GM12878 (cell line): ENCODE data around the gene SOBP. TPM values are rescaled to one million over a fixed set of nuclear protein-coding genes. Genes with fewer than 3 reads are reported as not detected.

Source experiments
- ATAC-seq: fragments of 200-7000 bp; cut with Tn5 transposase; 3 replicates; pipeline ENCODE4 v1.9.1; 2020; ENCODE audit warnings: mild to moderate bottlenecking, moderate library complexity
- BruUV-seq: library from RNA; stranded (reverse); fragments of 400-500 nt; replicated peaks from 2 replicates; lab custom pipeline; 2021; lab: Mats Ljungman, UMichigan
- CTCF ChIA-PET: fragments of 300-600 bp; sonication (Branson Sonifier 250); formaldehyde crosslinking; extraction: SDS; loops from one replicate; lab custom pipeline; 2021; ENCODE audit warnings: inconsistent platforms; lab: Yijun Ruan, JAX
- POLR2A ChIA-PET: fragments of 350-600 bp; formaldehyde crosslinking; extraction: SDS; loops from one replicate; lab custom pipeline; 2021; ENCODE audit warnings: inconsistent platforms; lab: Charles Lee
- RAD21 ChIA-PET: fragments of 300-600 bp; sonication (Branson Sonifier 250); formaldehyde crosslinking; loops from one replicate; lab custom pipeline; 2023; ENCODE audit warnings: antibody characterized with exemption; ENCODE audit not compliant: unreplicated experiment; lab: Charles Lee
- SMC1A ChIA-PET: fragments of 300-600 bp; sonication (Branson Sonifier 250); formaldehyde crosslinking; loops from one replicate; lab custom pipeline; 2023; ENCODE audit not compliant: unreplicated experiment, uncharacterized antibody; lab: Charles Lee
- DNase-seq: peaks from one replicate; pipeline ENCODE4 v3.0.0-alpha.2; 2011; ENCODE audit warnings: low read depth, low spot score
- FAIRE-seq: peaks from 3 replicates; lab custom pipeline; 2011; peaks lifted over from hg19 to GRCh38; lab: Jason Lieb, UNC
- H2AFZ ChIP-seq: 2 replicates; pipeline ENCODE4 v1.6.0; 2011; ENCODE audit warnings: low read depth, low read length, control low read depth; ENCODE audit not compliant: control insufficient read depth
- H3K27ac ChIP-seq: 2 replicates; pipeline ENCODE4 v1.5.1; 2011; ENCODE audit warnings: control low read depth; ENCODE audit not compliant: control insufficient read depth, insufficient read depth
- H3K27me3 ChIP-seq, 2 experiments: replicated peaks in 1 of 2; 2 replicates each; pipeline versions ENCODE4 v1.6.0 to v1.6.1; 2011; ENCODE audit warnings: low read length in 1 of 2; ENCODE audit not compliant: control insufficient read depth in 2 of 2, insufficient read depth in 2 of 2
- H3K36me3 ChIP-seq, 2 experiments: 2 replicates each; pipeline ENCODE4 v1.5.1; 2011; ENCODE audit warnings: low read length in 1 of 2; ENCODE audit not compliant: control insufficient read depth in 2 of 2, insufficient read depth in 2 of 2
- H3K4me1 ChIP-seq: 2 replicates; pipeline ENCODE4 v1.6.1; 2011; ENCODE audit warnings: mild to moderate bottlenecking, low read length, moderate library complexity, mixed read lengths; ENCODE audit not compliant: control insufficient read depth, insufficient read depth
- H3K4me2 ChIP-seq: 2 replicates; pipeline ENCODE4 v1.6.0; 2011; ENCODE audit warnings: control low read depth; ENCODE audit not compliant: control insufficient read depth, insufficient read depth
- H3K4me3 ChIP-seq: fragments of 200-600 bp; sonication (generic); 2 replicates; pipeline ENCODE4 v1.5.1; 2016
- H3K79me2 ChIP-seq: 2 replicates; pipeline ENCODE4 v1.6.0; 2011; ENCODE audit warnings: low read length; ENCODE audit not compliant: control insufficient read depth, insufficient read depth
- H3K9ac ChIP-seq: 2 replicates; pipeline ENCODE4 v1.8.0; 2011; ENCODE audit warnings: low read length, control low read depth, mixed read lengths; ENCODE audit not compliant: control insufficient read depth, insufficient read depth
- H3K9me3 ChIP-seq: replicated peaks from 3 replicates; pipeline ENCODE4 v1.5.1; 2011; ENCODE audit warnings: mild to moderate bottlenecking, low read length; ENCODE audit not compliant: control insufficient read depth, insufficient read depth
- H4K20me1 ChIP-seq: 2 replicates; pipeline ENCODE4 v1.6.0; 2011; ENCODE audit not compliant: control insufficient read depth, insufficient read depth
- EP300 ChIP-seq, 2 experiments: fragments of 150-350 bp in 1 of 2; IDR thresholded peaks; 2 replicates each; pipeline ENCODE4 v1.6.1; 2011 to 2012; ENCODE audit warnings: low read depth in 2 of 2, low read length in 2 of 2, borderline replicate concordance in 1 of 2, improper control_type of control experiment in 1 of 2, inconsistent platforms in 1 of 2; ENCODE audit not compliant: control insufficient read depth in 1 of 2
- HCFC1 ChIP-seq: fragments of 150-350 bp; IDR thresholded peaks from 2 replicates; pipeline ENCODE4 v1.6.1; 2014; ENCODE audit warnings: low read length
- HDGF ChIP-seq: fragments of 450-650 bp; IDR thresholded peaks from 2 replicates; pipeline ENCODE4 v1.6.1; 2016; ENCODE audit warnings: antibody characterized with exemption
- JUNB ChIP-seq: IDR thresholded peaks from 2 replicates; pipeline ENCODE4 v1.6.1; 2016; ENCODE audit warnings: antibody characterized with exemption, mild to moderate bottlenecking
- NFXL1 ChIP-seq: fragments of 450-650 bp; IDR thresholded peaks from 2 replicates; pipeline ENCODE4 v1.6.1; 2017; ENCODE audit warnings: antibody characterized with exemption, mild to moderate bottlenecking, borderline replicate concordance
- SMARCA5 ChIP-seq: fragments of 450-650 bp; IDR thresholded peaks from 2 replicates; pipeline ENCODE4 v1.6.1; 2017; ENCODE audit warnings: mild to moderate bottlenecking
- SREBF2 ChIP-seq: IDR thresholded peaks from 2 replicates; pipeline ENCODE4 v1.6.1; 2012; ENCODE audit warnings: mild to moderate bottlenecking, low read length
- ZNF24 ChIP-seq: fragments of 450-650 bp; IDR thresholded peaks from 2 replicates; pipeline ENCODE4 v1.6.1; 2017; ENCODE audit warnings: antibody characterized with exemption, mild to moderate bottlenecking
- WGBS: methylation state at CpG from one replicate; pipeline ENCODE4 v1.1.6; 2016; ENCODE audit warnings: low lambda C conversion rate; ENCODE audit not compliant: insufficient replicate concordance, insufficient coverage; ENCODE audit errors: missing lambda C conversion rate; 5-methylcytosine and 5-hydroxymethylcytosine counted together
- in situ Hi-C: fragments of 300-500 bp; cut with MboI; formaldehyde crosslinking; loops from 9 replicates; pipeline ENCODE4 v1.14.3; 2018; ENCODE audit warnings: mixed read lengths
- intact Hi-C: fragments of 100-400 bp; cut with micrococcal nuclease; formaldehyde crosslinking; loops from one replicate; pipeline ENCODE4 v1.14.2; 2022; ENCODE audit not compliant: unreplicated experiment
- polyA plus RNA-seq, 11 experiments: library from polyadenylated mRNA; depleted of rRNA in 4 of 11; unstranded in 6 of 11; stranded (reverse) in 5 of 11; fragments of >200 nt; fragmentation: Nextera tagmentation in 4 of 11; fragmentation: Illumina TruSeq in 1 of 11; extraction: Ambion mirVana in 4 of 11; extraction: Trizol in 1 of 11; gene quantifications; 1 replicate in 1 of 11; 2 replicates in 10 of 11; pipeline versions ENCODE4 v1.2.1 to v1.2.3, GENCODE V29; 2011 to 2016; ENCODE audit warnings: inconsistent platforms in 2 of 11, missing spikeins in 2 of 11, low read depth in 1 of 11
- total RNA-seq, 4 experiments: library from RNA; depleted of rRNA in 3 of 4; stranded (reverse); fragments of >200 nt in 3 of 4; fragmentation: Illumina TruSeq in 1 of 4; extraction: Trizol in 1 of 4; gene quantifications; 2 replicates each; pipeline versions ENCODE4 v1.2.1 to v1.2.3, GENCODE V29; 2013 to 2021
- TF ChIP-seq, protein P1 (sequence below): fragments of 450-650 bp; formaldehyde crosslinking; IDR thresholded peaks from 2 replicates; pipeline ENCODE4 v1.4.0; 2020; ENCODE audit warnings: mild to moderate bottlenecking, moderate library complexity
- TF ChIP-seq, protein P2 (sequence below): fragments of 450-650 bp; IDR thresholded peaks from 2 replicates; pipeline ENCODE4 v1.6.1; 2016; ENCODE audit warnings: mild to moderate bottlenecking
- TF ChIP-seq, protein P3 (sequence below), 3 experiments: IDR thresholded peaks in 2 of 3; conservative IDR thresholded peaks in 1 of 3; 2 replicates each; pipeline ENCODE4 v1.5.1; 2011; ENCODE audit warnings: low read depth in 3 of 3, low read length in 3 of 3, mild to moderate bottlenecking in 3 of 3, control low read depth in 2 of 3, moderate library complexity in 2 of 3, inconsistent platforms in 1 of 3, mixed read lengths in 1 of 3; ENCODE audit not compliant: control insufficient read depth in 2 of 3, insufficient read depth in 1 of 3; ENCODE audit errors: extremely low read depth in 1 of 3

Gene SOBP
- total and polyA plus RNA-seq, 10 of the 15 experiments (the other 5 are each of a cell fraction or from before 2014, with no cell fraction given): 0.49 to 1.9 (median 0.78) TPM

DNA sequence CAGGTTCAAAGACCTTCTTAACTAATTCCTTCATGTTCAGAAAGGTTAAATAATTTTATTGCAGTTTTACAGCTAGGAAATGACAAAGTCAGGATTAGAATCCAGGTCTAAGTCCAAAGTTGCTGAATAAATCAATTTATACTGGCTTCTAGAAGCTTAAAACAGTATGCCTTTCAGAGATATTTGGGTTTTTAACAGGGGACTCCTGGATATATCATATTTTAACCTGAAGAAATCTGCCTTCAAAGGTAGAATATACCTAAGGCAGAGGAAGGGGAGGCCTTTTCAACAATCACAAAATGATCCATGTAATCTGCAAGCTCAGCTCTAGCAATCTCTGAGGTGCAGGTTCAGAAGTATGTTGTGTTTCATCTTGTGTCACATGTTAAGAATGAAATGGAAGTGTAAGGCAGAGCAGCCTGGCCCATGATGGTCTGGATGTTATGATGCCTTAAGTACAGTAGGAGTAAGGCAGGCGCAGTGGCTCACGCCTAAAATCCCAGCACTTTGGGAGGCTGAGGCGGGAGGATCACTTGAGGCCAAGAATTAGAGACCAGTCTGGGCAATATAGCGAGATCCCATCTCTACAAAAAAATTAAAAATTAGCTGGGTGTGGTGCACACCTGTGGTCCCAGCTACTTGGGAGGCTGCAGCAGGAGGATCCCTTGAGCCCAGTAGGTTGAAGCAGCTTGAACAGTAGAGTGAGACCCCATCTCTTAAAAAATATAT lies 123.9 kb downstream of the SOBP start:
- Histone ChIP-seq H3K27me3 (no peaks in the 10 kb centered on the region; a peak in 1 of 4 replicates), H3K4me2 (no peak overlapping the region), H3K36me3 (no peaks in the 10 kb centered on the region), H3K4me1 (peaks cover 9% of the 10 kb centered on the region), H3K9me3 (no peaks in the 10 kb centered on the region), H3K9ac (no peak overlapping the region), H4K20me1 (no peaks in the 10 kb centered on the region), H3K79me2 (no peaks in the 10 kb centered on the region), H3K27ac (no peak overlapping the region), H2AFZ (no peak overlapping the region), H3K4me3 (no peak overlapping the region)
- no peak for TF ChIP-seq SMARCA5
- TF ChIP-seq, protein P1, sequence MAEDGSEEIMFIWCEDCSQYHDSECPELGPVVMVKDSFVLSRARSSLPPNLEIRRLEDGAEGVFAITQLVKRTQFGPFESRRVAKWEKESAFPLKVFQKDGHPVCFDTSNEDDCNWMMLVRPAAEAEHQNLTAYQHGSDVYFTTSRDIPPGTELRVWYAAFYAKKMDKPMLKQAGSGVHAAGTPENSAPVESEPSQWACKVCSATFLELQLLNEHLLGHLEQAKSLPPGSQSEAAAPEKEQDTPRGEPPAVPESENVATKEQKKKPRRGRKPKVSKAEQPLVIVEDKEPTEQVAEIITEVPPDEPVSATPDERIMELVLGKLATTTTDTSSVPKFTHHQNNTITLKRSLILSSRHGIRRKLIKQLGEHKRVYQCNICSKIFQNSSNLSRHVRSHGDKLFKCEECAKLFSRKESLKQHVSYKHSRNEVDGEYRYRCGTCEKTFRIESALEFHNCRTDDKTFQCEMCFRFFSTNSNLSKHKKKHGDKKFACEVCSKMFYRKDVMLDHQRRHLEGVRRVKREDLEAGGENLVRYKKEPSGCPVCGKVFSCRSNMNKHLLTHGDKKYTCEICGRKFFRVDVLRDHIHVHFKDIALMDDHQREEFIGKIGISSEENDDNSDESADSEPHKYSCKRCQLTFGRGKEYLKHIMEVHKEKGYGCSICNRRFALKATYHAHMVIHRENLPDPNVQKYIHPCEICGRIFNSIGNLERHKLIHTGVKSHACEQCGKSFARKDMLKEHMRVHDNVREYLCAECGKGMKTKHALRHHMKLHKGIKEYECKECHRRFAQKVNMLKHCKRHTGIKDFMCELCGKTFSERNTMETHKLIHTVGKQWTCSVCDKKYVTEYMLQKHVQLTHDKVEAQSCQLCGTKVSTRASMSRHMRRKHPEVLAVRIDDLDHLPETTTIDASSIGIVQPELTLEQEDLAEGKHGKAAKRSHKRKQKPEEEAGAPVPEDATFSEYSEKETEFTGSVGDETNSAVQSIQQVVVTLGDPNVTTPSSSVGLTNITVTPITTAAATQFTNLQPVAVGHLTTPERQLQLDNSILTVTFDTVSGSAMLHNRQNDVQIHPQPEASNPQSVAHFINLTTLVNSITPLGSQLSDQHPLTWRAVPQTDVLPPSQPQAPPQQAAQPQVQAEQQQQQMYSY: no peak
- no peak for TF ChIP-seq HCFC1
- TF ChIP-seq EP300 (IDR thresholded peaks at IDR 0.05; ENCODE audit: borderline replicate concordance in 1 of 2, control insufficient read depth in 1 of 2, low read depth in 2 of 2, low read length in 2 of 2): no peak
- TF ChIP-seq, protein P2, sequence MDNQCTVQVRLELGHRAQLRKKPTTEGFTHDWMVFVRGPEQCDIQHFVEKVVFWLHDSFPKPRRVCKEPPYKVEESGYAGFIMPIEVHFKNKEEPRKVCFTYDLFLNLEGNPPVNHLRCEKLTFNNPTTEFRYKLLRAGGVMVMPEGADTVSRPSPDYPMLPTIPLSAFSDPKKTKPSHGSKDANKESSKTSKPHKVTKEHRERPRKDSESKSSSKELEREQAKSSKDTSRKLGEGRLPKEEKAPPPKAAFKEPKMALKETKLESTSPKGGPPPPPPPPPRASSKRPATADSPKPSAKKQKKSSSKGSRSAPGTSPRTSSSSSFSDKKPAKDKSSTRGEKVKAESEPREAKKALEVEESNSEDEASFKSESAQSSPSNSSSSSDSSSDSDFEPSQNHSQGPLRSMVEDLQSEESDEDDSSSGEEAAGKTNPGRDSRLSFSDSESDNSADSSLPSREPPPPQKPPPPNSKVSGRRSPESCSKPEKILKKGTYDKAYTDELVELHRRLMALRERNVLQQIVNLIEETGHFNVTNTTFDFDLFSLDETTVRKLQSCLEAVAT: no peak
- no peak for TF ChIP-seq JUNB
- no peak for TF ChIP-seq HDGF
- no peak for TF ChIP-seq NFXL1
- TF ChIP-seq ZNF24: no peak
- TF ChIP-seq, protein P3, sequence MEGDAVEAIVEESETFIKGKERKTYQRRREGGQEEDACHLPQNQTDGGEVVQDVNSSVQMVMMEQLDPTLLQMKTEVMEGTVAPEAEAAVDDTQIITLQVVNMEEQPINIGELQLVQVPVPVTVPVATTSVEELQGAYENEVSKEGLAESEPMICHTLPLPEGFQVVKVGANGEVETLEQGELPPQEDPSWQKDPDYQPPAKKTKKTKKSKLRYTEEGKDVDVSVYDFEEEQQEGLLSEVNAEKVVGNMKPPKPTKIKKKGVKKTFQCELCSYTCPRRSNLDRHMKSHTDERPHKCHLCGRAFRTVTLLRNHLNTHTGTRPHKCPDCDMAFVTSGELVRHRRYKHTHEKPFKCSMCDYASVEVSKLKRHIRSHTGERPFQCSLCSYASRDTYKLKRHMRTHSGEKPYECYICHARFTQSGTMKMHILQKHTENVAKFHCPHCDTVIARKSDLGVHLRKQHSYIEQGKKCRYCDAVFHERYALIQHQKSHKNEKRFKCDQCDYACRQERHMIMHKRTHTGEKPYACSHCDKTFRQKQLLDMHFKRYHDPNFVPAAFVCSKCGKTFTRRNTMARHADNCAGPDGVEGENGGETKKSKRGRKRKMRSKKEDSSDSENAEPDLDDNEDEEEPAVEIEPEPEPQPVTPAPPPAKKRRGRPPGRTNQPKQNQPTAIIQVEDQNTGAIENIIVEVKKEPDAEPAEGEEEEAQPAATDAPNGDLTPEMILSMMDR (IDR thresholded peaks at IDR 0.05 in 2 of 3, conservative IDR thresholded peaks at IDR 0.05 in 1 of 3; ENCODE audit: control insufficient read depth in 2 of 3, extremely low read depth in 1 of 3, insufficient read depth in 1 of 3, low read depth in 3 of 3, low read length in 3 of 3): no peak
- no peak for TF ChIP-seq SREBF2
- DNase-seq (no peak), ATAC-seq (no peak), FAIRE-seq (no peak)
- SMC1A ChIA-PET: interaction anchor here (1.2 to 1.5 kb wide), 2 partner anchors 10 to 42 kb away, joined by 3 to 5 read pairs; no protein-coding TSS in a partner anchor
- no TSS peak for BruUV-seq
- intact Hi-C loops (no loop called here), in situ Hi-C loops (no loop called here)
- POLR2A ChIA-PET: no interaction called here
- CTCF ChIA-PET: interaction anchor here (1.5 kb wide), 1 partner anchor 14 kb away, joined by 3 read pairs; no protein-coding TSS in a partner anchor
- RAD21 ChIA-PET: interaction anchor here (0.7 kb wide), 1 partner anchor 56 kb away, joined by 3 read pairs; no protein-coding TSS in a partner anchor
- WGBS: 54% methylated on average over 4 of the region's 4 CpGs
